ENCODE results near the gene TRDMT1. TPM values are rescaled to one million over a fixed set of nuclear protein-coding genes. Genes with fewer than 3 reads are reported as not detected.

TRDMT1 gene
- polyA plus RNA-seq, 1 donor from 2014 or later: 25.4 TPM

GRCh38 chr10:17188644-17189172, 12.8 kb downstream of the TRDMT1 start:
- Histone ChIP-seq H3K36me3 (ENCODE audit: insufficient read depth, low read length) (no peaks in the 10 kb centered on the region), H3K4me3 (ENCODE audit: low read length) (no peak overlapping the region), H3F3A (ENCODE audit: insufficient read depth, low read length, poor library complexity, severe bottlenecking) (no peaks in the 10 kb centered on the region), H3K9me3 (ENCODE audit: low read length) (no peaks in the 10 kb centered on the region), H3K9ac (ENCODE audit: low read length) (no peak overlapping the region), H2AFZ (ENCODE audit: low read depth, low read length) (no peak overlapping the region), H3K4me2 (ENCODE audit: low read length) (no peak overlapping the region), H3K27me3 (ENCODE audit: insufficient read depth, low read depth, low read length) (no peaks in the 10 kb centered on the region), H3K79me2 (replicated peaks; ENCODE audit: insufficient read depth, low read length) (peaks cover 5% of the 10 kb centered on the region), H4K20me1 (ENCODE audit: insufficient read depth) (no peaks in the 10 kb centered on the region), H3K27ac (ENCODE audit: low read length) (no peak overlapping the region), H3K9me2 (ENCODE audit: insufficient read depth, low read length) (no peaks in the 10 kb centered on the region)
- no peak for TF ChIP-seq POLR2AphosphoS5 (IDR thresholded peaks at IDR 0.05)
- no peak for TF ChIP-seq CTCF (IDR thresholded peaks at IDR 0.05; ENCODE audit: poor library complexity, severe bottlenecking)
- no peak for TF ChIP-seq TAF1 (IDR thresholded peaks at IDR 0.05; ENCODE audit: low read depth)
- TF ChIP-seq SMC3 (conservative IDR thresholded peaks at IDR 0.05; ENCODE audit: poor library complexity): no peak
- TF ChIP-seq EZH2 (IDR thresholded peaks at IDR 0.05; ENCODE audit: borderline replicate concordance, insufficient read depth, low read length, poor library complexity, severe bottlenecking): no peak
- TF ChIP-seq RAD21 (conservative IDR thresholded peaks at IDR 0.05): no peak

DNA sequence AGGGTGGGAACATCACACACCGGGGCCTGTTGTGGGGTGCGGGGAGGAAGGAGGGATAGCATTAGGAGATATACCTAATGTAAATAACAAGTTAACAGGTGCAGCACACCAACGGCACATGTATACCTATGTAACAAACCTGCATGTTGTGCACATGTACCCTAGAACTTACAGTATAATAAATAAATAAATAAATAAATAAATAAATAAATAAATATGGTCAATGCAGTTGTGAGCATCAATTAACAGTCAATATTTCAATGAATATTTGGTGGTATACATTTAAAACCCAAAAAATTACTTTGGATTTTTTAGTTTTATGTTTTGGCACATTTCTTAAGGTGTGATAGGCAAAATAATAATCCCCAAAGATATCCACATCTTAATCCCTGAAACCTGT, 15.6 kb downstream of the TRDMT1 start:
- Histone ChIP-seq H3K9me2 (ENCODE audit: insufficient read depth, low read length) (no peaks in the 10 kb centered on the region), H4K20me1 (ENCODE audit: insufficient read depth) (no peaks in the 10 kb centered on the region), H3K9ac (ENCODE audit: low read length) (no peak overlapping the region), H3F3A (ENCODE audit: insufficient read depth, low read length, poor library complexity, severe bottlenecking) (no peaks in the 10 kb centered on the region), H3K27me3 (ENCODE audit: insufficient read depth, low read depth, low read length) (no peaks in the 10 kb centered on the region), H3K4me3 (ENCODE audit: low read length) (no peak overlapping the region), H3K27ac (ENCODE audit: low read length) (no peak overlapping the region), H2AFZ (ENCODE audit: low read depth, low read length) (no peak overlapping the region), H3K79me2 (replicated peaks; ENCODE audit: insufficient read depth, low read length) (peaks cover 3% of the 10 kb centered on the region), H3K4me2 (ENCODE audit: low read length) (no peak overlapping the region), H3K36me3 (ENCODE audit: insufficient read depth, low read length) (no peaks in the 10 kb centered on the region), H3K9me3 (ENCODE audit: low read length) (no peaks in the 10 kb centered on the region)
- no peak for TF ChIP-seq POLR2AphosphoS5 (IDR thresholded peaks at IDR 0.05)
- TF ChIP-seq SMC3 (conservative IDR thresholded peaks at IDR 0.05; ENCODE audit: poor library complexity): no peak
- no peak for TF ChIP-seq RAD21 (conservative IDR thresholded peaks at IDR 0.05)
- no peak for TF ChIP-seq TAF1 (IDR thresholded peaks at IDR 0.05; ENCODE audit: low read depth)
- TF ChIP-seq CTCF (IDR thresholded peaks at IDR 0.05; ENCODE audit: poor library complexity, severe bottlenecking): no peak
- TF ChIP-seq MXI1 (conservative IDR thresholded peaks at IDR 0.05; ENCODE audit: poor library complexity, severe bottlenecking): no peak
- TF ChIP-seq, protein P1, sequence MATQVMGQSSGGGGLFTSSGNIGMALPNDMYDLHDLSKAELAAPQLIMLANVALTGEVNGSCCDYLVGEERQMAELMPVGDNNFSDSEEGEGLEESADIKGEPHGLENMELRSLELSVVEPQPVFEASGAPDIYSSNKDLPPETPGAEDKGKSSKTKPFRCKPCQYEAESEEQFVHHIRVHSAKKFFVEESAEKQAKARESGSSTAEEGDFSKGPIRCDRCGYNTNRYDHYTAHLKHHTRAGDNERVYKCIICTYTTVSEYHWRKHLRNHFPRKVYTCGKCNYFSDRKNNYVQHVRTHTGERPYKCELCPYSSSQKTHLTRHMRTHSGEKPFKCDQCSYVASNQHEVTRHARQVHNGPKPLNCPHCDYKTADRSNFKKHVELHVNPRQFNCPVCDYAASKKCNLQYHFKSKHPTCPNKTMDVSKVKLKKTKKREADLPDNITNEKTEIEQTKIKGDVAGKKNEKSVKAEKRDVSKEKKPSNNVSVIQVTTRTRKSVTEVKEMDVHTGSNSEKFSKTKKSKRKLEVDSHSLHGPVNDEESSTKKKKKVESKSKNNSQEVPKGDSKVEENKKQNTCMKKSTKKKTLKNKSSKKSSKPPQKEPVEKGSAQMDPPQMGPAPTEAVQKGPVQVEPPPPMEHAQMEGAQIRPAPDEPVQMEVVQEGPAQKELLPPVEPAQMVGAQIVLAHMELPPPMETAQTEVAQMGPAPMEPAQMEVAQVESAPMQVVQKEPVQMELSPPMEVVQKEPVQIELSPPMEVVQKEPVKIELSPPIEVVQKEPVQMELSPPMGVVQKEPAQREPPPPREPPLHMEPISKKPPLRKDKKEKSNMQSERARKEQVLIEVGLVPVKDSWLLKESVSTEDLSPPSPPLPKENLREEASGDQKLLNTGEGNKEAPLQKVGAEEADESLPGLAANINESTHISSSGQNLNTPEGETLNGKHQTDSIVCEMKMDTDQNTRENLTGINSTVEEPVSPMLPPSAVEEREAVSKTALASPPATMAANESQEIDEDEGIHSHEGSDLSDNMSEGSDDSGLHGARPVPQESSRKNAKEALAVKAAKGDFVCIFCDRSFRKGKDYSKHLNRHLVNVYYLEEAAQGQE (IDR thresholded peaks at IDR 0.05; ENCODE audit: borderline replicate concordance): no peak
- TF ChIP-seq EZH2 (IDR thresholded peaks at IDR 0.05; ENCODE audit: borderline replicate concordance, insufficient read depth, low read length, poor library complexity, severe bottlenecking): no peak
- TF ChIP-seq EP300 (conservative IDR thresholded peaks at IDR 0.05; ENCODE audit: poor library complexity, severe bottlenecking): no peak
